GM12891 (cell line): ENCODE data around the gene ANK3.

Source experiments
- PAX5 ChIP-seq: IDR thresholded peaks from 2 replicates; pipeline ENCODE4 v1.6.1; 2011; ENCODE audit warnings: low read length, moderate library complexity, mild to moderate bottlenecking; ENCODE audit not compliant: insufficient read depth, severe bottlenecking
- POLR2A ChIP-seq: IDR thresholded peaks from 2 replicates; pipeline ENCODE4 v1.6.1; 2011; ENCODE audit warnings: low read depth, low read length, control low read depth
- POLR2AphosphoS5 ChIP-seq: IDR thresholded peaks from 2 replicates; pipeline ENCODE4 v1.6.1; 2011; ENCODE audit warnings: low read depth, low read length, control low read depth
- POU2F2 ChIP-seq: IDR thresholded peaks from 2 replicates; pipeline ENCODE4 v1.6.1; 2011; ENCODE audit warnings: low read depth, mild to moderate bottlenecking, control low read depth, low read length, moderate library complexity
- SPI1 ChIP-seq: IDR thresholded peaks from 2 replicates; pipeline ENCODE4 v1.6.1; 2011; ENCODE audit warnings: low read depth, low read length, control low read depth
- TAF1 ChIP-seq: IDR thresholded peaks from 2 replicates; pipeline ENCODE4 v1.6.1; 2011; ENCODE audit warnings: low read depth, low read length, control low read depth

DNA sequence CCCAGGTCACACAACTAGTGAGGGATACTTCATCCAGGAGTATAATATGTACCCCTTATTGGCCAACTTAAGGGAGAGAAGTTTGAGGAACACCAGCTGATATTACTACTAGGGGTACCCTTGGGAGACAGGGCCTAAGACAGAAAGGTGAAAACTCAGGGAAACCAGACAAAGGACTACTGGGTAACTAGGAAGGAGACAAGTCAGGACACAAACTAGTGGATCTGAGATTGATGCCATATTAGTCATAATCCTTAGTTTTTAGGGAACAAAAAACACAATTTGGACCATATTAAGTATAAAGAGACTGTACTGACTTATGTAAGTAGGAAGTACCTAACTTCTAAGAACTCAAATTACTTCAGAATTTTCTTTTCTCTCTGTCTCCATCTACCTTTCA, 404.0 kb downstream of the ANK3 start:
- no peak for TF ChIP-seq POLR2AphosphoS5
- TF ChIP-seq POLR2A: no peak
- no peak for TF ChIP-seq SPI1
- no peak for TF ChIP-seq TAF1
- TF ChIP-seq POU2F2: no peak
- TF ChIP-seq PAX5: no peak
